ENCODE data around the gene RNF25. TPM values are rescaled to one million over a fixed set of nuclear protein-coding genes. Genes with fewer than 3 reads are reported as not detected.

The RNF25 gene
- total RNA-seq, 2 experiments from 2014 or later: 21.9 to 24.1 TPM

DNA sequence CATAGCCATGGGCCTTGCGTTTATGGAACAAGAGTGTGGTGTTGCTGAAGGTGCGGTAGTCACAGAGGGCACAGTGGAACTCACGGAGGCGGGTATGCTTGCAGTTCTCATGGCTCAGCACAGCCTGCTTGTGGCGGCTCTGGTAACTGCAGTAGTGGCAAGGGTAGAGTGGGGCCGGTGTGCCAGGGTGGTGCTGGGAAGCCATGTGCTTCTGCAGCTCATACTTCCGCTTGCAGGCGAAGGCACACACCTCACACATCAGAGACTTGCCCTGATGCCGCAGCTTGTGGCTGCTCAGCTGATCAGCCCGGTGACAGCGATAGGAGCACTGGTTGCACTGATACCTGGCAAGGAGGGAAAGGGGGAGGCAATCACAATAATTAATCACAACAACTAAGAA lies 27.1 kb downstream of the RNF25 start:
- ChIA-PET POLR2A (interaction anchor here (0.9 kb wide), 1 partner anchor 11 kb away, joined by 4 read pairs; no protein-coding TSS in a partner anchor), CTCF (interaction anchor here (1.1 kb wide), 1 partner anchor 15 kb away, joined by 4 read pairs; the partner anchor contains the start of genes BCS1L and ZNF142)

DNA sequence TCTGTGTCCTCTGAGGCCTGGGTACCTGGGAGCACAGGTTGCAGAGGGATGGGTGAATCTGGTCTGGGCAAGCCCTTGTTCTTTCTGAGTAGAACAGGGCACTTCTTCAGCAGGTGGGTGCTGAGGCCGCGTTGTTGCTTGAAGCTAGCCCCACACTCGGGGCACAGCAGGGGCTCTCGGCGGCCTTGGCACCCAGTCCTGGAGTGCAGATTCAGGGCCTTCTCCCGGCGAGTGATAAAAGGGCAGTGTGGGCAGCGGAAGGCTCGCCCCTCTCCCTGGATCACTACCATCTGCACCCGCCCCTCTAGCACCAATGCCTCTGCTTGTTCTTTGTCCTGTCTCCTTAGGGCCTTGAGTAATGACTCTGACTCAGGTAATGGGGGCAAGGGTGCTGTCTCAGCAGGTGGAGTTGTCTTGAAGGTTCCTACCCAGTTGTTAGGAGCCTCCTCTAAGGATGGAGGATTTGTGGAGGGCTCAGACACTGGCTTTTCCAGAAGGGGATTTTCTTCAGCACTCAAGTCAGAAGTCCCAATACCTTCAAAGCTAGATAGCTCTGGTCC lies 28.0 kb downstream of the RNF25 start:
- POLR2A ChIA-PET: interaction anchor here (0.9 kb wide), 1 partner anchor 11 kb away, joined by 4 read pairs; no protein-coding TSS in a partner anchor

DNA sequence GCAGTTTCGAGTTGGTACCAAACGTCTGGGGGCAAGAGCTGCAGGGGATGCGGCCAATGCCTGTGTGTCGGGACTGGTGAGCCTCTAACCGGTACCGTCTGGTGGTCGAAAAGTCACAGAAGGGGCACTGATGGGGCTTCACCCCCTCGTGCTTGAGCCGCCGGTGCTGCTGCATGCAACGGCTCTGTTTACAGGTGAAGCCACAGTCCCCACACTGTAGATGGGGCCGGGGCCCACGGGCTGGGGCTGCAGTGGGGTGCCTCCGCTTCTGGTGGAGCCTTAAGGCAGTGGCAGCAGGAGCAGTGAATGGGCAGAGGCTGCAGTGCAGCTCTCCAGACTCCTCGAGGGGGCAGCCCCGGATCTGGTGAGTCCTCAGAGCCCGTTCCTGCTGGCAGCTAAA lies 29.0 kb downstream of the RNF25 start:
- ChIA-PET POLR2A (no interaction called here), CTCF (interaction anchor here (1.3 kb wide), 1 partner anchor 209 kb away, joined by 3 read pairs; no protein-coding TSS in a partner anchor)

More for the DNA sequence above, 28.0 kb downstream of the RNF25 start:
- CTCF ChIA-PET: no interaction called here

- POLR2A ChIA-PET: no interaction called here
- CTCF ChIA-PET: interaction anchor here (1.3 kb wide), 1 partner anchor 210 kb away, joined by 3 read pairs; no protein-coding TSS in a partner anchor
Measured at GRCh38 chr2:218642121-218642656, 29.6 kb downstream of the RNF25 start.

DNA sequence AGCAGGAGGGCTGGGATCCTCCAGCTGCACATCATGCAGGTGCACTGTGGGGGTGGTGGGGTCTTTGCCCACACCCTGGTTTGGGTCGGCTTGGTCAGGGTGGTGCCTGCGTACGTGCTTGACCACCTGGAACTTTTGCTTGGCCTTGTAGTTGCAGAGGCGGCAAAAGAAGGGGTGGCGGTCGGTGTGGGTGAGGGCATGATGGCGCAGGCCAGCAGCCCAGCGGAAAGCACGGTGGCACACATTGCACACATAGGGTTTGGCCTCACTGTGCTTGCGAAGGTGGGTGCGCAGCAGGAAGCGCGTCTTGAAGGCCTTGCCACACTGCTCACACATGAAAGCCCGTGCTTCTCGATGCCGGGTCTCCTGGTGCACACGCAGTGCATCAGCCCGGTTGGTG lies 33.4 kb downstream of the RNF25 start:
- ChIA-PET POLR2A (no interaction called here), CTCF (no interaction called here)

GRCh38 chr2:218635719-218636118 lies 36.1 kb downstream of the RNF25 start:
- ChIA-PET CTCF (interaction anchor here (0.9 kb wide), 1 partner anchor 24 kb away, joined by 3 read pairs; the partner anchor contains the start of genes BCS1L and ZNF142), POLR2A (no interaction called here)

GRCh38 chr2:218631837-218632236 lies 40.0 kb downstream of the RNF25 start:
- ChIA-PET POLR2A (interaction anchor here (0.6 kb wide), 1 partner anchor 89 kb away, joined by 5 read pairs; no protein-coding TSS in a partner anchor), CTCF (interaction anchor here (0.9 kb wide), 1 partner anchor 831 kb away, joined by 3 read pairs; no protein-coding TSS in a partner anchor)

DNA sequence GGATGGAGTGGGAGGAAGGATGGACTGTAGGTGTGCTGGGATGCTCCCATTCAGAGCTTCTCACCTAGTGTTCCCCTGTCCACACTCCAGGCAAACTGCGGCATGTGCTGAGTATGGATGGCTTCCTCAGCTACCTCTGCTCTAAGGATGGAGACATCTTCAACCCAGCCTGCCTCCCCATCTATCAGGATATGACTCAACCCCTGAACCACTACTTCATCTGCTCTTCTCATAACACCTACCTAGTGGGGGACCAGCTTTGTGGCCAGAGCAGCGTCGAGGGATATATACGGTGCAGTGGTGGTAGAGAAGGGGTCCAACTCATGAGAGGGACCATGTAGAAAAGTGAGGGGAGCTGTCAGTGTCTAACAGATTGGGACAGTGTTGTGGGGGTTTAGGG lies 43.9 kb downstream of the RNF25 start:
- ChIA-PET POLR2A (interaction anchor here (1.0 kb wide), 1 partner anchor 32 kb away, joined by 4 read pairs; the partner anchor contains the start of genes BCS1L and ZNF142), CTCF (interaction anchor here (1.0 to 1.2 kb wide), 3 partner anchors 20 to 126 kb away, joined by 3 read pairs; no protein-coding TSS in a partner anchor)

DNA sequence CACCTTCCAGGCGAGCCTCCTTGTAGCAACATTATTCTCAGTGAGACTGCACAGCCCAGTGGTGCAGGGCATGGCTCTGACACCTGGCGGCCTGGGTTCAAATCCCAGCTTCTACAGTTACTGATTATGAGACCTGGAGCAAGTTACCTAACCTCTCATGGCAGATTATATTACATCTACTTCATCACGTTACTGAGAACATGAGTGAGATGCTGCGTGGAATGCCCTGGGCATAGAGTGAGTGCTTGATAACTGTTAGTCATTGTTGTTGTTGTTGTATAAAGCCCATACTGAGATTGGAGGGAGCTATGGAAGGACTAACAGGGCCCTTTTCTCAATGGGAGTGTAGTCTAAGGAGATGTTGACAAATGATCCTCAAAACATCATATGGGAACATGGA lies 45.4 kb downstream of the RNF25 start:
- ChIA-PET CTCF (no interaction called here), POLR2A (no interaction called here)

DNA sequence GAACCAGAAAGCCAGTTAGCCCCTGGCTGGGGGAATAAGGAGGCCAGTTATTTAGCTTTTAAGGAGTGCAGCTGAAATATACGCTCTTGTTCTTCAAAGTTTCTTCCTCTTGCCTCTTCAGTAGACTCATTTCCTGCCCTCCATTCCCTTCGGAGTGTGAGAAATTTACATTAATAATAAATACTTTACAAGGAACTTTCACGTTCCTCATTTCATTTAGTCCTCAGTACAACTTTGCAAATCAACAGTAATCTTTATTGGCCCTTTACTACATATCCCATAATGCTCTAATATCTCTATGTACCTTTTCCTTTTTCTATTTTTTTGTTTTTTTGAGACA lies 48.5 kb downstream of the RNF25 start:
- CTCF ChIA-PET: no interaction called here
- POLR2A ChIA-PET: no interaction called here

DNA sequence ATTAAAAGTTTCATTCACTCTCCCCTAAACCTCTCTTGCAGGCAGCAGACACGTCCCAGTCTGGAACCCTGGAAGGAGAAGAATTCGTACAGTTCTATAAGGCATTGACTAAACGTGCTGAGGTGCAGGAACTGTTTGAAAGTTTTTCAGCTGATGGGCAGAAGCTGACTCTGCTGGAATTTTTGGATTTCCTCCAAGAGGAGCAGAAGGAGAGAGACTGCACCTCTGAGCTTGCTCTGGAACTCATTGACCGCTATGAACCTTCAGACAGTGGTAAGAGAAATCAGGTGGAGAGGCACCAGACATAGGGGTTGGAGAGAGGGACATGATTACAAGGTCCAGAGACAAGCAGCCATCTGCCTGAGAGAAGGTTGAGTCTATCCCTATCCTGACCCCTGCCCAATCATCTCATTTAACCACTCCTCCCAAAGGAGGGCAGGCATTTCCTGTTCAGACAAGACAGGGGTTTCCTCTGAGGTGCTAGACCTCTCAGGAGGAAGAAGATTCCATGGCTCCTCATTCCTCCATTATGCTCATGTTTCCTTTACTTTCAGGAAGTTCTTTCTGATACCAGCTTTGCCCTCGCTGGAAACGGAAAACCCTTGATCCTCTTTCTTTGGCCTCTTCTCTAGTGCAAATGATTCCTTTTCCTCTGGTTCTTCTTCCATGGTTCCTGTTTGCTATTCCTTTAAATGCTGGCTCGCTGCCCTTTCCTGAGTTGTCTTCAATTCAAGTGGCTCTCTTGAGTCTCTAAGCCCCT lies 49.0 kb downstream of the RNF25 start:
- POLR2A ChIA-PET: no interaction called here
- CTCF ChIA-PET: interaction anchor here (0.5 to 0.7 kb wide), 2 partner anchors 184 to 508 kb away, joined by 3 to 4 read pairs; no protein-coding TSS in a partner anchor

GRCh38 chr2:218621007-218621406 lies 50.8 kb downstream of the RNF25 start:
- CTCF ChIA-PET: no interaction called here
- POLR2A ChIA-PET: no interaction called here

DNA sequence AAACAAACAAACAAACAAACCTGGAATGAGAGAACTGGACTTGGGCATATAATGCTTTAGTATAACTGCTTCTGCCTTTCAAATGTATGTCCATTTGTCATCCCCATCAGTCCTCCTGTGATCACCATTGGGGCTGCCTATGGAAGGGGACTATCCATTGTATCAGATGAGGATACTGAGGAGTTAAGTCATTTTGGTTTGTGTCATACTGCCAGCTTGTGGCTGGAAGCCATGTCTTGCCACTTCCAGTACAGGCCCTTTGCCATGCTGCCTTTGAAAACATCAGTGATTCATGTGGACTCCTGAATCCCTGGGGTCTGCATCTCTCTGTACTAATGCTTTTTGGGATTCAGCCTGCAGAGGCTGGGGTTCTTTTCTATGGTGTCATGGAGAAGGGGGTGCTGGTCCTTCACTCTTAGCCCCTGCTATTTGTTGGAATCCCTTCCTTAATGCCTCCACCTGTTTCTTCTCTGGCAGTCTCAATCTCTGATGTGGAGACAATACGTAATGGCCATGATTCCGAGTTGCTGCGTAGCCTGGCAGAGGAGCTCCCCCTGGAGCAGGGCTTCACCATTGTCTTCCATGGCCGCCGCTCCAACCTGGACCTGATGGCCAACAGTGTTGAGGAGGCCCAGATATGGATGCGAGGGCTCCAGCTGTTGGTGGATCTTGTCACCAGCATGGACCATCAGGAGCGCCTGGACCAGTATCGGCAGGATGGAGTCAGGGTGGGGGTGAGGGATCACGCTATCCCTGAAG lies 53.5 kb downstream of the RNF25 start:
- CTCF ChIA-PET: interaction anchor here (1.1 kb wide), 1 partner anchor 11 kb away, joined by 3 read pairs; the partner anchor contains the start of gene PLCD4
- POLR2A ChIA-PET: no interaction called here

GRCh38 chr2:218615868-218616315 lies 55.9 kb downstream of the RNF25 start:
- ChIA-PET POLR2A (no interaction called here), CTCF (no interaction called here)

Other genes starting within 250 kb of the RNF25 start
- 10 to 100 TPM; 30.7 to 33.2 TPM for gene USP37, start 103.7 kb downstream of the RNF25 start, total RNA-seq
- 100 to 1,000 TPM; 135 to 138 TPM for gene CNOT9, start 103.2 kb downstream of the RNF25 start, total RNA-seq
- gene PLCD4, start 64.1 kb downstream of the RNF25 start, total RNA-seq: under 1 TPM in 1 of 2 experiments, not detected in 1; 0.10 TPM
- 10 to 100 TPM; 55.2 to 56.0 TPM for gene ZNF142, start 12.4 kb downstream of the RNF25 start, total RNA-seq
- gene BCS1L, start 12.3 kb downstream of the RNF25 start, total RNA-seq: 100 to 1,000 TPM in 1 of 2 experiments, 10 to 100 TPM in 1; 98.5 to 100 TPM
- gene STK36, start 84 bp upstream of the RNF25 start, total RNA-seq: 10 to 100 TPM; 20.3 to 20.7 TPM
- gene TTLL4, start 38.8 kb upstream of the RNF25 start, total RNA-seq: 10 to 100 TPM; 43.3 to 45.3 TPM
- gene CYP27A1, start 110.1 kb upstream of the RNF25 start, total RNA-seq: not detected
- gene PRKAG3, start 159.8 kb upstream of the RNF25 start, total RNA-seq: not detected
- under 1 TPM; 0.13 to 0.17 TPM for gene WNT6, start 187.8 kb upstream of the RNF25 start, total RNA-seq
- 1 to 10 TPM in 1 of 2 experiments, under 1 TPM in 1; 0.80 to 1.1 TPM for gene WNT10A, start 208.8 kb upstream of the RNF25 start, total RNA-seq

All from activated CD8-positive, alpha-beta memory T cell treated with anti-CD3 and anti-CD28 coated beads for 36 hours (primary cell).